Stimulated activated CD4-positive, alpha-beta T cell treated with anti-CD3 and anti-CD28 coated beads, Interleukin-12 subunit alpha, Interleukin-12 subunit beta, amount 100 ng/mL, for 4 hours (primary cell): ENCODE data around the gene SLC22A12.
"Not testable (repeated sequence)": the region's sequence is repeated elsewhere in the genome, so short reads cannot be mapped to it uniquely, and the experiment has no call there.

Source experiments
- DNase-seq: peaks from one replicate; pipeline ENCODE4 v3.0.0-alpha.2; 2020

SLC22A12 gene

DNA sequence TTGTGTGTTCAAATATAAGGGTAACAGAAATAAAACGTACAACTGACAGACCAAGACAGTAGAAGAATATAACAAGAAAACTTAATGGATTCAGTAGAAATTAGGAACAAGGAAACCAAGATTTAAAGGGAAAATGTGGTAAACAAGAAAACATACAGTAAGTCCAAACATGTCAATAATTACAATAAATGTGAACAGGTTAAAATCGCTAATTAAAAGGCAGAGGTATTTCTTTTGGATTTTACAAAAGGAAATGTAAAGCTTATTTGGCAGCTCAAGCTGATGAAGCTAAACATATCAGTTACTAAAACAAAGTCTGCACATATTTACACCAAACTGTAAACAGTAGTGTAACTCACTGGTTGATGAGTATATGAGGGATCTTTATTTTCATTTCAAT is 2.3 kb upstream of the SLC22A12 start:
- no peak for DNase-seq

DNA sequence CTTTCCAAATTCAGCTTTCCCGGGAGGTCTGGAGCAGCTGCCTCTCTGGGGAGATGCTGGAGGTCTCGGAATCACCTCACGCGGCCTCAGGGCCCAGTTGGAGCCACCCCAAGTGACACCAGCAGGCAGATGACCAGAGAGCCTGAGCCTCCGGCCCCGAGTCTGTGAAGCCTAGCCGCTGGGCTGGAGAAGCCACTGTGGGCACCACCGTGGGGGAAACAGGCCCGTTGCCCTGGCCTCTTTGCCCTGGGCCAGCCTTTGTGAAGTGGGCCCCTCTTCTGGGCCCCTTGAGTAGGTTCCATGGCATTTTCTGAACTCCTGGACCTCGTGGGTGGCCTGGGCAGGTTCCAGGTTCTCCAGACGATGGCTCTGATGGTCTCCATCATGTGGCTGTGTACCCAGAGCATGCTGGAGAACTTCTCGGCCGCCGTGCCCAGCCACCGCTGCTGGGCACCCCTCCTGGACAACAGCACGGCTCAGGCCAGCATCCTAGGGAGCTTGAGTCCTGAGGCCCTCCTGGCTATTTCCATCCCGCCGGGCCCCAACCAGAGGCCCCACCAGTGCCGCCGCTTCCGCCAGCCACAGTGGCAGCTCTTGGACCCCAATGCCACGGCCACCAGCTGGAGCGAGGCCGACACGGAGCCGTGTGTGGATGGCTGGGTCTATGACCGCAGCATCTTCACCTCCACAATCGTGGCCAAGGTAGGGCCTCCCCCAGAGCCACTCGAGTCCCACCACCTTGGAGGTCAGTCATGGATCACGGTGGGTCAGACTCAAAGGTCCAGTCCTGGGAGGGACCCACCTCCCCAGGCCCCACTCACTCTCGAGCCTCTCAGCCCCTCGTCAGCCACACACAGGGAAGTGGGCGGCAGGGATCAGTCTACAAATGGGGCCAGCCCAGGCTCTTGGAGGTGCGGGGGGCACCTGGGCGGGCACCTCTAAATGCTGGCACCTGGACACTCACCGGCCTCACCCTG is 525 bp downstream of the SLC22A12 start:
- DNase-seq = no peak

DNA sequence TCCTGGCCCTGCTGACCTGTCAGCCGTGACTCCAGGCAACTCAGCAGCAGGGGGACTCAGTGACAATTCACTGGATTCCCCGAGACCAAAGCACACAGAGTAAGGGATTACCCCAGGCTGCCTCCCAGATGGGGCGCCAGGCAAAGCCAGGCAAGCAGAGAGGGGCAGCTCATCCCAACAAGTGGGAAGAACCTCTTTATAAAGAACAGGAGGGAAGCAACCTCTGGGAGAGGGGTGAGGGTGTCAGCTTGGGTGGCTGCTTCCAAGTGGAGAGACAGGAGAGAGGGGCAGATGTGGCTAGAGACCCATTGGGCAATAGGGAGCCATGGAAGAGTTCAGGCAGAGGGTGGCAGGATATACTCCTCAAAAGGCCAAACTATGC is 1.2 kb downstream of the SLC22A12 start:
- DNase-seq = no peak

DNA sequence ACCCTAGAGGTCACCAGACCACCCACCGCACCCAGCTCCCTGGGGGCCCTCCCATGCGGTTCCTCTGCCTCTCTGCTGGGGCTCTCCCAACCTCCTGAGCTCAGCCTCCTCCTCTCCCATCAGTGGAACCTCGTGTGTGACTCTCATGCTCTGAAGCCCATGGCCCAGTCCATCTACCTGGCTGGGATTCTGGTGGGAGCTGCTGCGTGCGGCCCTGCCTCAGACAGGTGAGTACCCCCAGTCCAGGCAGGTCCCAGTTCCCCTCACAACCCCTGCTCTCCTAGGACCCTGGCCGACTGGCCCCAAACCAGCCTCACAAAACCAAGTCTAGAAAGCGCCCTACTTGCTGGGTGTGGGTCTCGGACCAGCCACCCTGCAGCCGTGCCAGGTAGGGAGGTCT is 1.6 kb downstream of the SLC22A12 start:
- no peak for DNase-seq

DNA sequence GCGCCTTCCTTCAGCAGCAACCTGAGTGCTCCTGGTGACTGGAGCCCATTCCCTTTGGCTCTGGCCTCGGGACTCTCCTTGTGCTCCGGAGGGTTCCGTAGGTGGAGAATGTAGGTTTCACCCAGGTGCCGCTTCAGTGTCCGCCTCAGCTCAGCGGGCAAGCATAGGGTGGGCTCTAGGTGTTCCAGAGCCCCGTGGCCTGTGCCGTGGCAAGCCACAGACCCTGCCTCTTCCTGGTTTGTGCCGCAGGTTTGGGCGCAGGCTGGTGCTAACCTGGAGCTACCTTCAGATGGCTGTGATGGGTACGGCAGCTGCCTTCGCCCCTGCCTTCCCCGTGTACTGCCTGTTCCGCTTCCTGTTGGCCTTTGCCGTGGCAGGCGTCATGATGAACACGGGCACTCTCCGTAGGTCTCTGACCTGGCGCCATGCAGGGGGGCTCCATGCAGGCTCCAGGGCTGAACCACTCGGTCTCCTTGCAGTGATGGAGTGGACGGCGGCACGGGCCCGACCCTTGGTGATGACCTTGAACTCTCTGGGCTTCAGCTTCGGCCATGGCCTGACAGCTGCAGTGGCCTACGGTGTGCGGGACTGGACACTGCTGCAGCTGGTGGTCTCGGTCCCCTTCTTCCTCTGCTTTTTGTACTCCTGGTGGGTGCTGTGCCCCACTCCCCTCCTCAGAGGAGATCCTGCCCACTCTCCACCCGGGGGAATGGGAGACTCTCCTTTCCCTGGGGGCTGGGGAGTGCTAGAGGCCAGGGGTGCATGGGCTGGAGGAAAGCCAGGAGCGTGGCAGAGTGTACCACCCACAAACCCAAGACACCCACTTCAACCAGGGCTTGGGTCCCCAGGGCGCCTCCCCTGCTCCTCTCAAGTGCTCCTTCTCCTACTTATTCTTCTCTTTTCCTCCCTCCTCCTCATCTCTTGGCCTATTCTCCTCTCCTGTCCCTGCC is 2.4 kb downstream of the SLC22A12 start:
- no peak for DNase-seq

DNA sequence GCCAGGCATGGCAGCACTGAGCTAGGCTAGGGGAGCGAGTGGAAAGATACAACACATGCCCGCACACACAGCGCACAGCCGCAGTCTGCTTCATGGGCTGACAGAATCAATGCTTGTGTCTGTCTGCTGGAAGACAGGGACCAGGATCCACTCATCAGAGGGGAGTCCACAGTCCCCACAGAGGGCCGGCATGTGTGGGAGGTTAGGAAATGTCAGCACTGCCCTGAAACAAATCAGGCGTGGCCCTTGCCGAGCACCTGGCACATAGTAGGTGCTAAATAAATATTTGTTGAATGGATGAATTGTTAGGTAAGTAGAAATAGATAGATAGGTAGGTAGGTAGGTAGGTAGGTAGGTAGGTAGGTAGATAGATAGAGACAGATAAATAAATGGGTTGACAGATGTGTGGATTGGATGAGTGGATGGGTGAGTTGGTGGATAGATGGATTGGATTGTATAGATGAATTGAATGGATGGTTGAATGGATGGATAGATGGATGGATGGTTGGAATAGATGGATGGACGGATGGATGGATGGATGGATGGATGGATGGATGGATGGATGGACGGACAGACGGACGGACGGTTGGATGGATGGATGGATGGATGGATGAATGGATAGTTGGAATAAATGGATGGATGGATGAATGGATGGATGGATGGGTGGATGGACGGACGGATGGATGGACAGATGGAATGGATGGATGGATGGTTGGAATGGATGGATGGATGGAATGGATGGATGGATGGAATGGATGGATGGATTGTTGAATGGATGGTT is 3.3 kb downstream of the SLC22A12 start:
- DNase-seq = no peak

DNA sequence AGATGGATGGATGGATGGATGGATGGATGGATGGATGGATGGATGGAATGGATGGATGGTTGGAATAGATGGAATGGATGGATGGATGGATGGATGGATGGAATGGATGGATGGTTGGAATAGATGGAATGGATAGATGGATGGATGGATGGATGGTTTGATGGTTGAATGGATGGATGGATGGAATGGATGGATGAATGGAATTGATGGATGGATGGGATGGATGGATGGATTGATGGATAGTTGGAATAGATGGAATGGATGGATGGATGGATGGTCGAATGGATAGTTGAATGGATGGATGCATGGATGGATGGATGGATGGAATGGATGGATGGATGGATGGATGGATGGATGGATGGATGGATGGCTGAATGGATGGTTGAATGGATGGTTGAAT is 4.9 kb downstream of the SLC22A12 start:
- DNase-seq = not testable (repeated sequence)

DNA sequence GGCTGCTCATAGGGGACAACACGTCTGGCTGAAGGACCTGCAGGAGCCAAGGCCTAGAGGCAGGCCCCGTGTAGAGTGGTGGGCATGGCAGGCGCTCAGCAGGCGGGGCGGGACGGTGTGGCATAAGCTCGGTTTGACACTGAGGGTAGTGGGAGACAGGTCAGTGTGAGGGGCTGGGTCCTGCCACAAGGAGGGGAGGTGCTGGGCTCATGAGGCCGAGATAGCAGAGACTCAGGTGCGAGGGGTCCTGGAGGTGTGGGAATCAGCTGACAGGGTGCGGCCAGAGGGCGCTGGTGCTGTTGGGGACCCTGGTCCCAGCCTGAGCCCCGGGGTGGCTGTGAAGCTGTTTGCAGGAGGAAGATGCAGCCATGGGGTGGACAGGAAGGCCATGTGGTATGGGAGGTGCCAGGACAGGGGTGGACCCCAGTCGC is 6.7 kb downstream of the SLC22A12 start:
- DNase-seq = no peak

DNA sequence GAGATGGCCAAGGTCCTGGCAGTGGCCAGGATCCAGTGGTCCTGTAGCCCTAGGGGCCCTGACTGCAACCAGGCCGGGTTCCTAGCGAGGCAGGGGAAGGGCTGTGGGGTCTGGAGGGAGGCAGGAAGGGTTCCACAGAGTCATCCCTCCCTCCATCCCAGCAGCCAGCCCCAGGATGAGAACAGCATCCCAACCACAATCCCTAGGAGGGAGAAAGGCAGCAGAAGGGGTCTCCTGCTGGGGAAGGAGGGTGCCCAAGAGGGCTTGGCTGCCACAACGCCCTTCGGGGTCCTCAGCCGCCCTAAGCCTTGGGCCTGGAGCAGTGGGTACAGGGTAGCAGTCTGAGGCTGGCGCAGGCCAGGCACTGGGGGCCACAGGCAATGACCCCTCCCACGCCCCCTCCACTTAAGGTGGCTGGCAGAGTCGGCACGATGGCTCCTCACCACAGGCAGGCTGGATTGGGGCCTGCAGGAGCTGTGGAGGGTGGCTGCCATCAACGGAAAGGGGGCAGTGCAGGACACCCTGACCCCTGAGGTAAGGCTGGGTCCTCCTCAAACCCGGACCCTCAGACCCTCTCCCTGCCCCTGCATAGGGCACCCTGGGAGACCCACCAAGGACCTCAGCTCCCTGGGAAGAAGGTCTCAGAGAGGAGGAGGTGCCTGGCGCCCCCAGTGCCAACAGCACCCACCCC is 7.2 kb downstream of the SLC22A12 start:
- DNase-seq = no peak

DNA sequence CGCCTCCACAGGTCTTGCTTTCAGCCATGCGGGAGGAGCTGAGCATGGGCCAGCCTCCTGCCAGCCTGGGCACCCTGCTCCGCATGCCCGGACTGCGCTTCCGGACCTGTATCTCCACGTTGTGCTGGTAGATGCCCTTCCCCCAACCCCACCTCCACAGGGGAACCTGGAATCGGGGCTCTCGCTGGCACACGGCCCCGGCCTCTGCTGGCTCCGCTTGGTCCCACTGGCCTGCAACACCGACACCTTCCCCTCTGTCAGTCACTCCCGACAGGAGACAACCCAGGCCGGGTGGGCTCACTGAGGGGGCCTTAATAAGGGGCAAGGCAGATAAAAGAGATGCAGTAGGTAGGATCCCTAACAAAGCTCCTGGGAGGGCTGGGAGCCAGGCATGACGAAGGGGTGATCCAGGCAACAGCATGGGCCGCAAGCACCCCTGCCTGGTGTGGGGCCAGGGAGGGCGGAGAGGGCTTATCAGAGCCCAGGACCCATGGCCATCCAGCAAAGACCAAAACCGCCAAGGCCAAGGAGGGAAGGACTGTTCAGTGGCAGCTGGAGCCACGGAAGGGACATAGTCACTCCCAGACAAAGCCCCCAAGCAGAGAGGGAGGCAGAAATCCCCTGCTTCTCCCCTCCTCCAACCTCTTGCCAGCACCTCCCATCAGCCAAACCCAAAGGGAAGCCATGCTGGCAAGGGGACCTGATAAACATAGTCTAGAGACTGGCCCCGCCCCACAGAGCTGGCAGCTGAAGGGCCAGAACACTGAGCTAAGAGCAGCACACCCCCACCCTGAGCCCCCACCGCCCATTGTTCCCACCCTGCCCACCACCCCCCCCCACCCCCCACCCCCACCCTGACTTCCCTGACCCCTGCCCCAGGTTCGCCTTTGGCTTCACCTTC is 8.0 kb downstream of the SLC22A12 start:
- no peak for DNase-seq

DNA sequence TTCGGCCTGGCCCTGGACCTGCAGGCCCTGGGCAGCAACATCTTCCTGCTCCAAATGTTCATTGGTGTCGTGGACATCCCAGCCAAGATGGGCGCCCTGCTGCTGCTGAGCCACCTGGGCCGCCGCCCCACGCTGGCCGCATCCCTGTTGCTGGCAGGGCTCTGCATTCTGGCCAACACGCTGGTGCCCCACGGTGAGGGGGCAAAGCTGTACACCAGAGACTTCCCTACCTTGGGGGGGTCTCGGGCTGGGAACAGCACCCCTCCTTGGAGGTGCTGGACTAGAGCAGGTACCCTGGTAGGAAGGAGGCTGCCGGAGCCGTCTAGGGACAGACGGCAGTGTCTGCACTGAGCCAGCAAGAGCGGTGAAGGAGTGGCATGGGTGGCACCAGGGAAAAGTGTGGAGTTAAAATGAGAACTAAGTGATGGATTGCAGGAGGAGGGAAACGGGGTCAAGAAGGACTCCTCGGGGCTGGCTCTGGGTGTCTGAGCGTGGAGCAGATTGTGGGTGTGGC is 8.7 kb downstream of the SLC22A12 start:
- no peak for DNase-seq

DNA sequence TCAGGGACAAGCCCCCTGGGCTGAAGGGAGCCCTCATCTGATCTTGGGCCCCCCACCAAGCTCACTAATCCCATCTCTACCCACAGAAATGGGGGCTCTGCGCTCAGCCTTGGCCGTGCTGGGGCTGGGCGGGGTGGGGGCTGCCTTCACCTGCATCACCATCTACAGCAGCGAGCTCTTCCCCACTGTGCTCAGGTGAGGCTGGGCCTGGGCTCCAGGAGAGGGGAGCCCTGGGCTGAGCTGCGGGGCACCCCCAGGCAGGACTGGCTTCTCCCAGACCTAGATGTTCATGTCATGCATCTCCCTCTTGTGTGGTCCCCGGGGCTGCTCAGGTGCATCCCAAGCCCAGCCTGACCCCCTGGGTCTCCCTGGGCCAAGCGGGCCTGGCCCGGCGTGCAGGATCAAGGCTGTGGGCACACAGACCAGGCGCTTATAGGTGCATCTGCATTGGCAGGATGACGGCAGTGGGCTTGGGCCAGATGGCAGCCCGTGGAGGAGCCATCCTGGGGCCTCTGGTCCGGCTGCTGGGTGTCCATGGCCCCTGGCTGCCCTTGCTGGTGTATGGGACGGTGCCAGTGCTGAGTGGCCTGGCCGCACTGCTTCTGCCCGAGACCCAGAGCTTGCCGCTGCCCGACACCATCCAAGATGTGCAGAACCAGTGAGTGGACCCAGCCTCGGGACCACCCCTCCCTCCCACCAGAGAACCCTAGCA is 9.4 kb downstream of the SLC22A12 start:
- no peak for DNase-seq

DNA sequence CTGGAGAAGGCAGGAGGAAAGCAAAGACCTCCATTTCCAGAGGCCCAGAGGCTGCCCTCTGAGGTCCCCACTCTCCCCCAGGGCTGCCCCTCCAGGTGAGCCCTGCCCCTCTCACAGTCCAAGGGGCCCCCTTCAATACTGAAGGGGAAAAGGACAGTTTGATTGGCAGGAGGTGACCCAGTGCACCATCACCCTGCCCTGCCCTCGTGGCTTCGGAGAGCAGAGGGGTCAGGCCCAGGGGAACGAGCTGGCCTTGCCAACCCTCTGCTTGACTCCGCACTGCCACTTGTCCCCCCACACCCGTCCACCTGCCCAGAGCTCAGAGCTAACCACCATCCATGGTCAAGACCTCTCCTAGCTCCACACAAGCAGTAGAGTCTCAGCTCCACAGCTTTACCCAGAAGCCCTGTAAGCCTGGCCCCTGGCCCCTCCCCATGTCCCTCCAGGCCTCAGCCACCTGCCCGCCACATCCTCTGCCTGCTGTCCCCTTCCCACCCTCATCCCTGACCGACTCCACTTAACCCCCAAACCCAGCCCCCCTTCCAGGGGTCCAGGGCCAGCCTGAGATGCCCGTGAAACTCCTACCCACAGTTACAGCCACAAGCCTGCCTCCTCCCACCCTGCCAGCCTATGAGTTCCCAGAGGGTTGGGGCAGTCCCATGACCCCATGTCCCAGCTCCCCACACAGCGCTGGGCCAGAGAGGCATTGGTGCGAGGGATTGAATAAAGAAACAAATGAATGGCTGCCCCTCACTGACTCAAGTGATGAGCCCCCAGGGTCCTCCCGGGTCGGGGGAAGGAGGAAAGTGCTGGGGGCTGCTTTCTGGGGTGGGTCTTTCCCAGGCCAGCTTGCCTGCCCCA is 10.8 kb downstream of the SLC22A12 start:
- DNase-seq = no peak

DNA sequence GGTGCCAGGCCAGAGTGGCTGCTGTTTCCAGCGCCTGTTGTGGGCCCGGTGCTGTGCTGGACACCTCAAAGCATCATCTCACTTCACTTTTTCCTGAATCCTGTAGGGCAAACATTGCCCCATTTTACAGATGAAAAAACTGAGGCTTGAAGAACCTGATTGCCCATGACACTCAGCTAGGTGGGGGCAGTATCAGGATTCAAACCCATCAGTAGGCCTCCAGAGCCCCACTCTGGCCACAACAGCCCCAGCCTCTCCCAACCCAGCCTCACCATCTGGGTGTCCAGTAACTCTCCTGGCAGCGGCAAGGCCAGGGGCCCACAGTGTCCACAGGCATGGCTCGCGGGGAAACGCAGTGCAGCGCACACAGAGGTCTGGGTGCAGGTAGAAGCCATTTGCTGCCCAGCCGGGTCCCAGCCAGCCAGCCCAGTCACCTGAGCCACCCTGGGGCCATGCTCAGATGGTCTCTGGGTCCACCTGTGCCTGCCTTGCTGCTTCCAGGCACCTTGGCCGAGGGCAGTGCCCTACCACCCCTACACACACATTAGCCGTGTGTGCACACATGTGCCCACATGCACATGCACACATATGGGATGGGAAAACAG is 11.5 kb downstream of the SLC22A12 start:
- DNase-seq = no peak

DNA sequence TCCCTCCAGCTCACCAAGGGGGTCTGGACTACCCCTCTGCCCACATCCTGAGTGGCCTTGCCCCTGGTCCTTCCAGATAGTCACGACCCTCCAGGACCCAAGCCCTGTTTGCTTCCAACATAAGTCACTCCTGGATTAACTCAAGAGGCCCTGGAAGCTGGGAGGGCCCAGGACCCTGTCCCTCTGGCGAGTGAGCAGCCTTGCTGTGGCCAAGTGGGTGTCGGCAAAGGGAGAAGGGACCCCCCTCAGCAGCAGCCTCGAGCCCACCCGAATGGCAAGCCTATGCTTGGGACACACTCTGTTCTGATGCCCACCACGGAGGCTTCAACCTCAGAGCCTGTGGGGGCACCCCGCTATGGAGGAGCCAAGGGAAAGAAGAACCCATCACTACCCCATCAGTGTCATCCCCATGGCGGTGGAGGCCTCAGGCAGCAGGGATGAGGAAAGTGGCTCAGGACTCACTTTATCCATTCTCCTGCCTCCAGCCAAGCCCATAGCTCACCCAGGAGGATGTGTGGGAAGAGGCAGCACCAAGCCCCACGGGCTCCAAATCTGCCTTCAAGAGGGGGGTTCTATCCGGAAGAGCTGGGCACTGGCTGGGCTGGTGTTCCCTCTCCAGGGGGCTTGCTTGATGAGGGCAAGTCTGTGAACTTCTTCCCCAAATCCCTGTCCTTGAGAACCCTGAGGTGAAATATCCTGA is 12.5 kb downstream of the SLC22A12 start:
- DNase-seq = no peak

DNA sequence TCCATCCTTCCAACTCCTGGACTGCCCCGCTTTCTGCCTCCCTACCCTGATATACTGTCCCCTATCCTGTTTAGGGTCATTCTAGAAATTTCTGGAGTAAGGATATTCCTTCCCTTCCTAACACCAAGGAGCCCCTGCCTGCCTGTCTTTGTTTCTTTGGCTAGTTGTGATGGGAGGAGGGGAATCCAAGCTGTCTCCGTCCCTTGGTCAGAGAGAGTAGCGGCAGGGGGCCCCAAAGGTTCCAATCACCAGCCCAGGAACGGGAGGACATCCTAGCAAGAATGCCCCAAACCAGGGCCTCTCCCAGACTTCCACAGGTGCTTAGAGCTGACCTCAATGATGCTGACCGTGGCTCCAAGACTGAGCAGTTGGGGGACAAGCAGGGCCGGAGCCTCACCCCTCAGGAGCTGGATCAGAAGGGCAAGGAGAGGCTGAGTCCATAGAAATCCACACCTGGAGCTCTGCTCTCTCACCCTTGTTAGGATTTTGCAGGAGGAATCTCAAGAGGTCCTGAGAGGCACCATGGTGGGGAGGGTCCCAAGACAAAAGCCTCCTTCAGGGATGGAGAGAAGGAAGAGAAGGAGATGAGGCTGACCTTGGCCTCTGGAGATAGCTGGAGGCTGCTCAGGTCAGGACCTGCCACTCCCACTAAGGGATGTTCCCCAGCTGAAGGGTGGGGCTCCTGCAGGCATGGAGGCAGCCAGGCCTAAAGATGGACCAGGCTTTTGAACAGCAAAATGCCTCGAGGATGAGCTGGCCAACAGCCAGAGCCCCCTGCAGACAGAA is 13.6 kb downstream of the SLC22A12 start:
- DNase-seq = no peak

DNA sequence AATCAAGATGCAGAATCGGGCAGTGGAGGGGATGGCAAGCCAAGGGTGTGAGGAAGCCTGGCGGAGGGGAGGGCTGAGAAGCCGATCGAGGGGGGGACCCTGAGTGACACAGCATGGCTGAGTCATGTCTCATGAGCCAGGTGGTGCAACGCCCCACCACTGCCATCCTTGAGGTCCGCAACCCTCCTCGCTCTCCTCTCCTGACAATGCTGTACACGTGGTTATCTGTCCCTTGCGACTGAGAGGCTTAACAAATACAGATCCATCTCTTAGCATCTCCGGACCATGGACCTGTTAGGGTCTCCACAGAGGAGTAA is 14.2 kb downstream of the SLC22A12 start:
- DNase-seq = no peak
